Activated CD8-positive, alpha-beta memory T cell treated with anti-CD3 and anti-CD28 coated beads, Interleukin-2, amount 50 U/mL, for 4 hours (primary cell): ENCODE data around the gene PUDP.

Experiments
- DNase-seq: peaks from one replicate; pipeline ENCODE4 v3.0.0-alpha.2; 2020

The PUDP gene

DNA sequence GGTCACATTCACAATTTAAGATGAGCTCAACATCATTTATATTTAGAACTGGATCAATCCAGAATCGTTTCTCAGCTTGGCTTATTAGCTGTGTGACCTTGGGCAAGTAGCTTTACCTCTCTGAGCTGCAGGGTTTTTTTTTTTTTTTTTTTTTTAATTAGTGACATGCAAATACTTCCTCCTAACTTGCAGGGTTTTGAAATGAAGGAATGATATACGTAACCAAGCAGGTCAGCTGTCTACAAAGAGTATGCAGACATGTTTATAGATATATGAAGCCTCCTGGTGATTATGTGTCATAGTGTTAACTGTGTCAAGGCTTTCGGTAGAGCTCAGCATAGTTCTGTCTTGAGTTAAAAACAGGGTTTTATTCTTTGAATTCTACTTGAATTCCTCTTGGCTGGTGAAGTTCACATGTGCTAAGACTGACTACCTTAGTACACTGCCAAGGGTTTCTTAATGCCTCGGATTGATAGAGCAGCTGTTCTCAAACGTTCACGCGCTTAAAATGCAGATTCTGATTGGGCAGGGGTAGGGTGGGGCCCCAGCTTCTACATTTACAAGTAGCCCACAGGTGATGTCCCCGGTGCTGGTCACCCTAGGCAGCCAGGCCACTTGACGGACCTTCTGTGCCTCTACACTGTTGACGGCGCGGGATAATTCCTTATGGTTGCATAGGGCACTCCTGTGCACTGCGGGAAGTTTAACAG lies 1.1 kb downstream of the PUDP start:
- DNase-seq: no peak

DNA sequence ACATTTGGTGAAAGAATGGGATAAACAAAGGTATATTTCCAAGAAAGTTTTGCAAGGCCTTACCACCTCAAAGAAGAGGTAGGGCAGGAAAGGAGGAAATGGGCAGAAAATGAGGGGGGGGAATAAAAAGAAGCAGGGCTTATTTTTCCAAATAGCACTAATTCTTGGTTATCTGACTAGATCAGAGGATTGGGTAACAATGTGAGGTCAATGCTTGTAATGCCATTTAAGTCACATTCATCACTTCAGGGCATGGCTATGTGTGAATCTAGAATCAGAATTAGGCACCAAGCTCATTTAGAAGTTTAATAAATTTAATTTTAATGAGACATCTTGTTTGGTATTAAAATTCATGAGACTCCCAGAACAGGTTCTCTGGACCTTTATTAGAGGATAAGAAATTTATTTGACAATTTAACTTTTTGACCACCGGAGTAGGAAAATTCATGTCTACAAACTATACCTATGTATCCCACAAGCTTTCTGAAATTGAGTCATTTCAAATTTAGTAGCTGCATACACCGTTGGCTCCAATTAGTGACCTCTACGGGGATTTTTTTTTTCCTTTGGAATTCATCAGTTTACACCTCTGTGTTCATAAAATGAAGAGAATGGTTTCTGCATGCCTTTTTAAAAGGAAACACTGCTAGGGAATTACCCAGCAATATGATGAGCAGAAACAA lies 1.8 kb downstream of the PUDP start:
- DNase-seq: no peak

DNA sequence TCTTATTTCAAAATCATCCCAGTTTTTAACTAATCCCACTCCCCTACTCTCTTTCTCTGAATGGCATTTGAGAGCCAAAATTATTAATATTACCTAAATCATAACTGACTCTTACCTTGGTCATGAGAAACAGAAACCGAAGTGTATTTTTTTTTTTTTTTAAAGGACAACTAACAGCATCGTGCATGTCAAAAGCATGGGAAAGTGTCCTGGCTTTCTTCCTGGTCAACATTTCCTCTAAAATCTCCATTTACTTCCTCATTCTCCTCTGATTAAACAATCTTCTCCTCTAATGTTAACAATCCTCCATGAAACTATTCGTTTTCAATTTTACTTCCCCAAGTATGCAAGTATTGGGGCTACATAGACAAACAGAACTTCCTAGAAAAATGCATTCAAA lies 2.5 kb downstream of the PUDP start:
- DNase-seq: no peak

DNA sequence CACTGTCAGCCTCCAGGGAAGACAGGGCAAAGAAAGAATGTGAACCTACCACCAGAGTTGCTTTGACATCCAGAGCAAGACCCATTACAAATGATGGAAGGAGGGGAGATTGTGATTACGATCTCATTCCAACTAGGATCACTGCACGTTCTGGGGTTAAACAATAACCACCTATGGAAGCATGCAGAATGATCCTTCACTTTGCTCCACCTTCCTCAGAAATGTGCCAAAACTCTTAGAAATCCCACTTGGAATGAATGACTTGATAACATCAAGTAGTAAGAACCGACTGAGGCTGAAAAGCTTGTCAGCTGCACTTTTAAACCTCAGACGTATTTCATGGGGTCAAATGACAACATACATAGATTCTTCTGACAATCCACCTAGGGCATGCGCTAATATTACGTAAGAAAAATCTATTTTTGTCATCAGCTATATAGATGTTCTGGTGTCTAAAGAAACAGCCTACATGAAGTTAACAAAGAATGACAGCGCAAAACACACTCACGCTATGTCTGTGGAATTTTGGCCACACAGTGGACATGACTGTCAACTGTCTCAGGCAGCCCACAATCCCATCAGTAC lies 3.9 kb downstream of the PUDP start:
- DNase-seq: no peak

GRCh38 chrX:7143076-7143475 lies 4.9 kb downstream of the PUDP start:
- no peak for DNase-seq

- no peak for DNase-seq
Observed at GRCh38 chrX:7139202-7140081, 8.5 kb downstream of the PUDP start.

GRCh38 chrX:7134981-7135380 lies 13.0 kb downstream of the PUDP start:
- DNase-seq: no peak

- DNase-seq: no peak
Observed at GRCh38 chrX:7133050-7133440, 14.9 kb downstream of the PUDP start.

- peak; percentile 32 for DNase-seq
Observed at GRCh38 chrX:7132335-7133049, 15.5 kb downstream of the PUDP start.

DNA sequence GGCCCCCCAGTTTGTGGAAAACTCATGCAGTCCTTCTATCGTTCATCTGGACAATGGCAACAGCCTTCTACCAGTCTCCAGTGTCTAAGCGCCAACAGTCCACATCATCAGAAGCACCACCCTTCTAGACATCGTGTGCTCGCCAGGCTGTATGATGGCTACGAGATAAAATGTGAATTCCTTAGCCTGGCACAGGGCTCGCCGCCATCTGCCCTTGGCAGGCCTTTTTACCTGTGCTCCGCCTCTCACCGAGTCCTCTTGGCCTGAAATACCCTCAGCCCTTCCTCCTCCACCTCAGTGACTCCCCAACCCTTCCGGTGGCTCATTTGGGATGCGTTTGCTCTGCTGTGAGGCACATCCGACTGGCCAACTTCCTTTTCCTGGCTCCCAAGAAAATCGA lies 16.3 kb downstream of the PUDP start:
- DNase-seq: no peak

DNA sequence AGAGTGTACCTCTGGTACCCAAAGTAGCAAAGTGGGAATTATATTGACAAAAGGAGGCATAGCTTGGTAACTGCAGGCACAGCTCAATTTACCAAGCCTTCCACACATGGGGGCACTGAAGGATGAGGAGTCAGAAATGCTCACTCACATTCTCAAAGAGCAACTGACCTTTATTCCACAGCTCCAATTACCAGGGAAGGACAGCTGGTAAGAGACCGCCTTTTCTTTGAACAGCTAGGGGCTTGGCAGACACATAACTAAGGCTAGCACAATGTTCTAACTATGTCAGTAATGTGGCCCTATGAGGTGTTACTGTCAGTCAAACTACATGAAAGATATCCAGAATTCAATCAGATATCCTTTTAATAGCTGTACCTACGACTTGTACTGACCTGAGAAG lies 20.9 kb downstream of the PUDP start:
- DNase-seq: no peak

- no peak for DNase-seq
Observed at GRCh38 chrX:7120878-7121219, 27.1 kb downstream of the PUDP start.

- DNase-seq: no peak
Observed at GRCh38 chrX:7119950-7120877, 27.7 kb downstream of the PUDP start.

GRCh38 chrX:7117587-7117986 lies 30.4 kb downstream of the PUDP start:
- DNase-seq: no peak

GRCh38 chrX:7116081-7116480 lies 31.9 kb downstream of the PUDP start:
- no peak for DNase-seq

GRCh38 chrX:7115557-7115956 lies 32.4 kb downstream of the PUDP start:
- DNase-seq: no peak

GRCh38 chrX:7112071-7112470 lies 35.9 kb downstream of the PUDP start:
- no peak for DNase-seq

GRCh38 chrX:7111518-7111917 lies 36.4 kb downstream of the PUDP start:
- DNase-seq: no peak

GRCh38 chrX:7110821-7111276 lies 37.1 kb downstream of the PUDP start:
- no peak for DNase-seq

DNA sequence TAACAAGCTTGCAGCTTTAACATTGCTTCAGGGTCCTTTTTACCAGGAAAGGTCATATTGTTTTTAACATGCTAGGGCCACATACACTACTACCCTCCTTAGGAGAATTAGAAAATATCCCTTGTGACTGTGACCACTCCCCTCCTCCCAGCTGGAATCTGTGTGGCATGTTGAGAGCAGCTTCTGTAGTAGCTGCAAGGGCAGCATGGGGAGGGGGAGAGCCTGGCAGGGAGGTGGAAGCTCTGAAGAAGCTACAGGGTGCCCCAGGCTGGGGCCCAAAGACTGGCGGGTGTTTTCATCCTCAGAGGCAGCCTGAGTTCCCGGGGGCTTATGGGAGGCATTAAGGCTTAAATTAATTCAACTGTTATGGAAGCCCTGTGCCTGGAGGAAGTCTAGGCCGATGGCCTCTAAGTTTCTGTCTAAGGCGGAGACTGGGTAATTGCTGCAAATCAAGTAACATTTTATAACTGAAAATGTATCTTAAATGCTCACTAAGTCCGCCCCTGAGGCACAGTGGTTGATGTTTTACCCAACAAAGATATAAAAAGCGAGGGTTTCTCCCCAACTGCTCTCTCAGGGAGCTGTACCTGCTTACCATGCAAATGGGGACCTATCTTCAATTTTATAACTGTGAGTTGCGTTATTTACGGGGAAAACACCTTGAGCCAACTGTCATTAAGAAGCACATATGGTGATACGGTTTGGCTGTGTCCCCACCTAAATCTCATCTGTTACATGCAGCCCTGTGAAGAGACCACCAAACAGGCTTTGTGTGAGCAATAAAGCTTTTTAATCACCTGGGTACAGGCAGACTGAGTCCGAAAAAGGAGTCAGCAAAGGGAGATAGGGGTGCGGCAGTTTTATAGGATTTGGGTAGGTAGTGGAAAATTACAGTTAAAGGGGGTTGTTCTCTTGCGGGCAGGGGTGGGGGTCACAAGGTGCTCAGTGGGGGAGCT lies 37.8 kb downstream of the PUDP start:
- DNase-seq: no peak
